ENCODE measurements around the gene AK8.

AK8 gene

DNA sequence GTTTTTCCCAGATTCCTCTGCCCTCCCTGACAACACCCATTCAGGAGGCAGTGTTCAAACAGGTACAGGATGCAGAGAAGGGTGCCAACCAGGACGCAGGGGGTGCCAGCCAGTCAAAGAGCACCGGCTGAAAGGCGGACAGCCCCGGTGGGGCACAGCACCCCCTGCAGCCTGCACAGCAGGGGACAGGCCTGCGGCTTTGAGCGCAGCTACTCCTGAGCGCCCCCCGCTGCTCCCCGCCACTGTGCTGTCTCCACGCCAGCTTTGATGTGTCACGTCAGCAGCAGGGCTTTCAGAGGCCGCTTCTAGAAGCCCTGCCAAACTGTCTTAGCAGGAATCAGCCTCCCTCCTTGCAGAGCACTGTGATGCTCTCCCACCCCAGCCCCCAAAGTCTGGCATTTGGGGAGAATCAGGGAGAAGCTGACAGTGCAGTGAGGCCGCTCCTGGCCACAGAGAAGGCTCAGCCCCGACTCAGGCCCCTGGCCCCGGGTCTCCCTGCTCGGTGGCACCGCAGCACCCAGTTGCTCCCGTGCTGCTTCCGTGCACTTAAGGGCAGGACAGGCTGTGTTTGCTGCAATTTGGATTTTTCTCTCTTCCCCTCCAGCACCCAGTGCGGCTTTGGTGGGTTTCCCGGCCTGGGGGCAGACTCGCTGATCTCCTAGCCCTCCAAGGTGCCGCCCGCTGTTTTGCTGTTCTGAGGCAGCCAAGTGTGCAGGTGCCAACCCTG, 20.3 kb downstream of the AK8 start:
- DNase-seq (ENCODE audit: low spot score), result no peak

DNA sequence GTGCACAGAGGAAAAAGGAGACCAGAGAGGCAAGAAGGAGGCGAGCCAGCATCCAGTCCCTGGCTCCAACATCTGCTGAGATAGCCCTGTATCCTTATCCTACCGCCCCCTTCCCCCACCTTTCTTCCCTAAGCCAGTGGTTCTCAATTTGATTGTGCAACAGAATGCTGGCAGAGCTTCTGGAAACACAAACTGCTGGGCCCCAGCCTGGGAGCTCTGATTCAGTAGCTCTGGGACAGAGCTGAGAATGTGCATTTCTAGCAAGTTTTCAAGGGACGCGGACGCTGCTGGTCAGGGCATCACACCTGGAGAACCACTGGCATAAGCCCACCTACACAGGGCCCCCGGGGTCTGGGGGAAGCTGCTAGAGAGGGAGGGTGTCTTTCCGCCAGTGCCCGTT, 21.1 kb downstream of the AK8 start:
- DNase-seq (ENCODE audit: low spot score), result no peak

DNA sequence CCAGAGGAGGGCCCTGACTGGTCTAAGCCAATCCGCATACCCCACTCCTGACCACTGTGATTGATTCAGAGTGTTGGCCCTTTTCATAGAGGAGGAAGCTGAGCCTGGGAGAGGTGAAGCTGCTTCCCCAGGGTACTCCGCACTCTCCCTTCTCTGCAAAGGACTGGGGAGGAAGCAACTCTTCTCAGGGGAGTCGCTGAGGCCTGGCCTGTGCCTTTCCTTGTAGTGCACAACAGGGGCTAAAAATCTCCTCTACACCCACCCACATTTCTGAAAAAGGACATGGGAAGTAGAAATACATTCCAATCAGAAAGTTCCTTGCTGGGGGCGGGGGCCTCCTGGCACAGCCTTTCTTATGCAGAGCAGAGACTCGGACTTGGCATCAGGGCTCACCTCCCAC, 22.2 kb downstream of the AK8 start:
- no peak for DNase-seq (ENCODE audit: low spot score)

DNA sequence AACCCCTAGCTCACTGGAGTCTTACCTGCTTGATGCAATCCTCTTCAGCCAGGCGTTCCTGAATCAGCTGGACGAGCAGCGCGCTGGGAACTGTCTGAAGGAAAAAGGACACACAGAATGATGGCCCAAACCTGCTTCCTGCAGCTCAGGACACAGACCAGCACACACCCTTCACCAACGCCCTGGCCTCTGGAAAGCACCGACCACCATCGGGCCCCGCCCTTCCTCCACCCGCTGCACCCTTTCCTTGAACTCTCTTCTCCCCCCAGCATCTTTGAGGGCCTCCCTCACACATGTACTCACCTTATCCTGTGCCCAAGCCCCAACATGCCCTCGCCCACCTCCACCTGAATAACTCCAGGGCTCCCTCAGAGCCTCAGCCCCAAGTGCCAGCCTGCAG, 23.3 kb downstream of the AK8 start:
- DNase-seq (ENCODE audit: low spot score), result no peak

DNA sequence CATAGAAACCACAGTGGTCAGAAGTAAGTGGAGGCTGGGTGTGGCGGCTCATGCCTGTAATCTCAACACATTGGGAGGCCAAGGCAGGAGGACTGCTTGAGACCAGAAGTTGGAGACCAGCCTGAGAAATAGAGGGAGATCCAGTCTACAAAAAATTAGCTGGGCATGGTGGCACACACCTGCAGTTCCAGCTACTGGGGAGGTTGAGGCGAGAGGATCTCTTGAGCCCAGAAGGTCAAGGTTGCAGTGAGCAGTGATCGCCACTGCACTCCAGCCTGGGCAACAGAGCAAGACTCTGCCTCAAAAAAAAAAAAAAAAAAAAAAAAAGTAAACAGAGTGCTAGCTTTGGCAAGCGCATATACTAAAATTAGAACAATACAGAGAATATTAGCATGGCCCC, 24.6 kb downstream of the AK8 start:
- DNase-seq (ENCODE audit: low spot score), result no peak

DNA sequence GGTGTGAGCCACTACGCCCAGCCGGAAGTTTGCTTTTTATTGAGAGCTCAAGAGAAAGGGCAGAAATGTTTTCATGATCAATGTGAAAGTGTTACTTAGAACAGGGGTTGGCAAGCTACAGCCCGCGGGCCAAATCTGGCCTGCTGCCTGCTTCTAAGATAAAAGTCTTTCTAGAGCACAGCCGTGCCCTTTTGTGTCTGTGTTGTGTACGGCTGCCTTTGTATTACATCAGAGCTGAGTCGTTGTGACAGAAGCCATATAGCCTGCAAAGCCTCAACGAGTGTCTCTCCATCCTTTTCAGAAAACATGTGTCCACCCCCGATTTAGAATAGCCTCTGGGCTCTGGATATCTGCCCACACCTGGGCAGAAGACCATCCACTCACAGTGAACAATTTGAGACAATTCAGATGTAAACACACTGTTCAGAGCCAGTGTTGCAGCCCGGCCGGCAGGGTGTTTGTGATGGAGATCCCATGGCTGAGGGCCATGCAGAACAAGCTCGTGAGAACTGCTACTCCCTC, 28.8 kb downstream of the AK8 start:
- no peak for DNase-seq (ENCODE audit: low spot score)

DNA sequence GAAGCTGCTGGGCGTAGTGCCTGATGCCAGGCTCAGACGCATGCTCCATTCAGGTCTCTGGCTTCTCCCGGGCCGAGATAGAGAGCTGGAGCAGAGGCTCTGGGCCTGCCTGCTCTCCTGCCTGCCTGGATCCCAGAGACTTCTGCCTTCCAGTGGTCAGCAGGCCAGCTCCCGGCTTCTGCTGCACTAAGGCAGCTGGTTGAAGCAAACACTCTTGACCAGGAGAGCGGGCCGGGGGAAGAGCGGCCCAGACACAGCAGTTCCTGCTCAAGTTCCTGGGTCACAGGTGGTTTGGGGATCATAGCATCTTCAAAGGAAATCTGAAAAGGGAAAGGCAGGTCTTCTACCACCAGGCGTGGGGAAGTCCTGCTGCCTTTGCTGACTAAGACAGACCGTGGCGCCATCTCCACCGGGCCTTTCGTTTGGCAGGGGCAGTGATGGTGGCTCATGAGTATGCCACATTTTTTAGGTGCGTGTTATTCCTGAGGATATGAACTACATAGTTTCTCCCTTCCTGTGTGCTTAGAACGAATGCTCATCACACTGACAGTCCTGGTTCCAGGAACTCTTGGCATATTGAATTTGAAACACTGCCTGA, 31.1 kb downstream of the AK8 start:
- no peak for DNase-seq (ENCODE audit: low spot score)

DNA sequence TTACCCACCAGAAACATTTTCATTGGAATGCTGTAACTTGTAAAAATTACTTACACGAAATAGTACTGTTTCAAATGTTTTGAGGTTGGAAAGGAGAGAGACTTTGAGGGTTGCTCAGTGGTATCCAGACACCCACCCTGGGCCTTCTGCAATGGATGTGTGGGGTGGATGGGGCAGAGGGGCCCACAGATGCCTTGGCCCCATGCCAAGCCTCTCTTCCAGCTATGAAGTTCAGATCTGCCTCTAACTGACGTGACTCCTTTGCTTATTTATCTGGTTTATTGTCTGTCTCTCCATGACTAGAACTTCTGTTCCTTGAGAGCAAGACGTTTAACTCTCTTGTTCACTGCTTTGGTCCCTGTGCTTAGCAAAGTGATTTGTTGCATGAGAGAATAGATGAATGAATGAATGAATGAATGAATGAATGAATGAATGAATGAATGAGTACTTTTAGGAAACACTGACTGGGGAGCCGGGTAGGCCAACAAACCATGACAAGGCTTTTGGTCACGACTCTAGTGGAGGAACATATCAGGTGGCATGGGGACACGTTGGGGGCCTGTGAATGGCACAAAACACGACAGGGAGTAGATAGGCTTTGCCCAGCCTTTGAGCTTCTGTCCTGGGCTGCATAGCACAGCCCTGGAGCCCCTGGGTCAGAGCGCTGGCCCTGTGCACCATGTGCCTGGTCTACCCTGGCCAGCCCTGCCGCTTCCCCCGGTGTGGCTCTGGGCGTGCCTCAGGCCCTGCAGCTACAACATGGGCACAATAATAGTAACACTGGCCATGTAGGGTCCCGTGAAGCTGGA, 31.8 kb downstream of the AK8 start:
- no peak for DNase-seq (ENCODE audit: low spot score)

DNA sequence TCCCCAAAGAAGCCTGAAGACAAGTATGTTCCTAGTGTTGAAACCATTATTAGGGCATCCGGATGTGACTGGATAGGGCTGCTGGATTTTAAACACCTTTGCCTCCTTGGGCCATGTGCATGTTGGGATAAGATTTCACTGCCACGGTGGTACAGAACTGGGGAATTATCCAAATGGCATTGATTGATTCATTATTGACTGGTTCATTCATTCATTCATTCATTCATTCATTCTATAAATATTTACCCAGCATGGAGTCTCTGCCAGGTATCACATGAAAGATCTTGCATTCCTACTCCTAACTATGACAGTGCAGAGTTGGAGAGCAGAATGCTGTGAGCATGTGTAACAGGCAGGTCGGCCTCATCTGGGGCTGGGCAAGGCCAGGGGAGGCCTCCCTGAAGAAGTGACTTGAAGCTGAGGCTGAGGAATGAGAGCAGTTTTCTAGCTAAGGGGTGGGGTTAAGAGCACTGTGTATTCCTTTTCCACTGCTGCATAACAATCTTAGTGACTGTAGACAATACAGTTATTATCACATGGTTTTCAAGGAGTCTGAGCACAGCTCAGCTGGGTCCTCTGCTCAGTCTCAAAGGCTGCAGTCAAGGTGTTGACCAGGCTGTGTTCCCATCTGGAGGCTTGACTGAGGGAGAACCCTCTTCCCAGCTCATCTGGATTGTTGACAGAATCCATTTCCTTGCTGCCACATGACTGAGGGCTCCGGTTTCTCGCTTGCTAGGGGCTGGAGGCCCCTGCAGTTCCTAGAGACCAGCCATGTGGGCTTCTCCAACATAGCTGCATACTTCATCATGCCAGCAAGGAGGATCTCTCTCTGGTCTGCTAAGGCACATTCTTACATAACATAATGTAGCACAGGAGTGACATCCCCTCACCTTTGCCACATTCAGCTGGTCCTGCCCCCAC, 35.7 kb downstream of the AK8 start:
- no peak for DNase-seq (ENCODE audit: low spot score)

DNA sequence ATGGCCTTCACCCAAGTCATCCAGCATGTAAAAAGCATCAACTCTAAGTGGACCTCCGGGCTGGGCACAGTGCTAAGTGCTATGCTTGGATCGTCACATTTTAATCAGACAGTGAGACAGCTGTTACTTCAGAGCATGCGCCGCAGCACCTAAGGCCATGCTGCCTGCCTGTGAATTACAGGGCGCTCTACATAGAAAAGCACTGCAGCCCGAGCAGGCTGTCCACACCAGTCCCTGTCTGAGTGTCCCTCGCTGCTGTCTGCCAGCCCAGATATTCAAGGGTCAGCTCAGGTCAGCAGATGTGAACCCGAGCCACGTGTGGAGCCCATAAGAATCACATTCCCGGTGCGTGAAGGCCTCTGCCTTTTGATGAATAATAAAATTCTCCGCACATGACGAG, 37.1 kb downstream of the AK8 start:
- no peak for DNase-seq (ENCODE audit: low spot score)

DNA sequence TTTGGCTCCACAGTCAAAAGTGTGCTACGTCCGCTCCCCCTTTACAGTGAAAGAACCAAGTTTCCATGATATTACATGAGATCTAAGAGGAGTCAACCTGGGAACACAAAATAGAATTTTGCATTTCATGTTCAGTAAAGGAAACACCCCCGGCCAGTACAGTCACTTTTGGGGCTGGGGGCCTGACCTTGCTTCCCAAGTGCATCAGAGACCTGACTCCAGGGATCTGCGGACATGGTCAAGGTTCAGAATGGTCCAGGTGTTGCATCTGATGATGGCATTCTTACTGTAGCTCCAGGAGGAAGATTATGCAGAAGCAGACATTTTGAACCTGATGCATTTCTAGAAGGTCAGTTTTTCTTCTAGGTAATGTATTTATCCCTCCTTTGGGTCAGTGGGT, 39.8 kb downstream of the AK8 start:
- DNase-seq (ENCODE audit: low spot score), result no peak

DNA sequence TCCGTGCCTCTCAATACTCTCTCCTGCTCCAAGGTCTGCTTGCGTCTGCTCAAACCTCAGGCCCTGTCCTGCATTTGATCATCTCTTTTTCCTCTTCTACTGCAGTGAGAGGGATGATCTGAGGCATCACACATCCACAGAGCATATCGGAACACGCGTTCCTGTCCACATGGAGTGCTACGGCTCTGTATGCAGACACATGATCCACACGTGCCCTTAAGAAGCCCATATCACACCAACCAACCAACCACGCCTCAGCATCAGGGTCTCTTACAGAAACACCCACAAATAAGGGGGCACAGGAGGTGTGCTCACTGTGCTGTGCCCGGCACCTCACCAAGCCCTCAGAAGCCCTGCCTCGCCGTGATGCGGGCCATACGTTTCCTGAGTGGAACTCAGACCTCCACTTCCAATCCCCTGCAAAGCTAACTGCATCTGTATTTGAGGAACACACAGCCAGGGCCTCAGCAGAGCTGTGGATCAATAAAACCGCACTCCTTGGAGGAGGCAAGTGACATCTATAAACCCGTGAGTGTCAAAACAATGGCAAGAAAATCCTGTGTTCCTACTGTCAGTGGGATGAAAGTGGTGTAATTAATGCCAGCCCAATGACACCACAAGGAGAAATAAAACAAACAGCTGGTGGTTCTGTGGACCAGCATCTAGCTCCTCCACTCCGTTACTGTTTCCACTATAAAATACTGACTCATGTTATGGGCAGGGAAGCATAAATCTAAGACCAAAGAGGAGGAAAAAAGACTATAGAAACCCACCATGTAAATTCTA, 40.4 kb downstream of the AK8 start:
- no peak for DNase-seq (ENCODE audit: low spot score)

DNA sequence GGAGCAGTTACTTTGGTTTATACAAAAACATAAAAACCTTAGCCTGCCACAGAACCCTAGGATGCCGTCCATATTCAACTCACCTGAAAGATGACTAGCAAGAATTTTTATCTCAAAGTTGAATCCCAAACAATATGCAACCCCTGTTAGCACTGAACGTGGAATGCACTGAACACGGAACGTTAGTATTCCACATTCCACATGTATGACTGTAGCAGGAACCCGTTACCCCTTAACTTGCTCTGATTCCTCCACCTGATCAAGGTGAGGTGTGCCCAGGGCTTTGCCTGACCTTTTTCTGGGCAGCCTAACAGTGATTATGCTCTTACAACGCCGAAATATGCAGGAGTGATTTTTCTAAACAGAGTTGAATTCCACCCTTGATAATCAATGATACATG, 43.7 kb downstream of the AK8 start:
- no peak for DNase-seq (ENCODE audit: low spot score)

DNA sequence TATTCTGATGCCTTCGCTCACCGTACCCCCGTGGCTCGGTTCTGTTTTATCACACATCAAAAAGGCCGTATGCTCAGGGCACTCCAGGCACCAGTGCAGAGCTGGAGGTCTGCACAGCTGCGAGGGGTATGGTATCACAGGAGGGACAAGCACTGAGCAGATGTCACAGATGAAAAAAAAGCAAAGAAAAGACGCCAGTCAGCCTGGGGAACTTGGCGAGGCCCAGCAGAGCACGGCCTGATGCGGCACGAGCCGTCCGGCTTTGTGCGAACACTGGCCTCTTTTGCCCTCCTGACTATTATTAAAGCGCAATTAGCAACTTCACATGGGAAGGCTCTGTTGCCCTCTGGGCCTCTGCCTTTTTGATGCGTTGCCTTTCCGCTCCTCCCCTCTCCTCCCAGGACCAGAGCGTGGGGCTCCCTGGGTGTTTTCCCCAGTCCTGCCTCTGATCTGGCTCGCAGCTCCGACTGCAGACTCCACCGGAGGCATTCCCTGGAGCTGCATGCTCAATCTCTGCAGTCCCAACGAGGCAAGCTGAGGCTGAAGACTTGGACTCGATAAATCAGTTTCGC, 44.4 kb downstream of the AK8 start:
- no peak for DNase-seq (ENCODE audit: low spot score)

DNA sequence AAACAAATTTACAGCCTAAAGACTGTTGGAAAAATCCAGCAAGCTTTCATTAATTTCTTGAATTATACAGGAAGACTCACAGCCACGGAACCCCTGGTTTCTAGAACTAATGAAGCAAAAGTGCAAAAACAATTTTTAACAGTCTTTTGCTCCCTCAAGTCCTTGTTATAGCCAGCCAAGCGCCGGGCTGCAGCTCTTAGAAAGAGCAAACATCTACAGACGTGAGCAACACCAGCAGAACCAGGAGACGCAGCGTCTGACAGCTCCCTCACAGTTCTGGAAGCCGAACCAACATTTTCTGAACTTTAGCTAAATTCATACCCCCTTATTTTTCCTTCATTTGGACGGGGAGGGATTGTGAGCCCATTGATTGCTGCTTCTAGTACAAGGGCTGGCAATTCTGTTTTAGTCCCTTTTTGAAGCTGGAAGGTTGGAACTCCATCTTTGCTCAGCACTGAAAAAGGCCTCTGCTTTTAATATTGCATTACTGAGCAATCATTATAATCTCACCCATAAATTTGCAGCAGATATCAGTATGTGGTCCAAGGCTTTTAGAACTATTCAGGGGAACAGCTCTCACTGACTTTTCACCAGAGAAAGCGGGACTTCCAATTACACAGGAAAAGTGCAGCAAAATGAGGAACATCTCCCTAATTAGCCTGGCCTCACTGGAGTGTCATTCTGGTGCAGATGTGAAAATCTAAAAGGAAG, 45.8 kb downstream of the AK8 start:
- DNase-seq (ENCODE audit: low spot score), result no peak

DNA sequence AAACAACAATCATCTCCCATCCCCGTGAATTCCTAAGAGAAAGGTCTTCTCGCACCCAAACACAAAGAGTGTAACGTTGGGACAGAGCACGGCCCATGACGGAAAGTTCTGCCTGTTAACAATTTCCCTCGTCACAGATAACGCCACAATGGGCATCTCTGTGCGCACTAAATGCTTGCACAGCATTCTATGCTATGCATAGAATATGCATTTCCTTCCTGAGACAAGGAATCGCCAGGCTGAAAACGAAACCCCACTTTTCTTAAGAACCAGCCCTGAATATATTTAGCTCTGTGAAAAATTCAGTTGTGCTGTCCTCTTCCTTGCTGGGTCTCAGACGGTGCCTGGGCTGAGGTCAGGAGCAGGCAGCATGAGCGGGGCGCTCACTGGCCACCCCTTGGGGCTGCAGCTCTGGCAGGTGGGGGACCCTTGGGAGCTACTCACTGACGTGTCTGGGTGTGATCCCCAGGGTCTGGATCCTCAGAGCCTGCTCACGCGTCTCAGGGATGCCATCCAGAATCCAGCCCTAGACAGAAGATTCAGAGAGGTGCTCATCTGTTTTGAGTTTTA, 49.8 kb downstream of the AK8 start:
- no peak for DNase-seq (ENCODE audit: low spot score)

DNA sequence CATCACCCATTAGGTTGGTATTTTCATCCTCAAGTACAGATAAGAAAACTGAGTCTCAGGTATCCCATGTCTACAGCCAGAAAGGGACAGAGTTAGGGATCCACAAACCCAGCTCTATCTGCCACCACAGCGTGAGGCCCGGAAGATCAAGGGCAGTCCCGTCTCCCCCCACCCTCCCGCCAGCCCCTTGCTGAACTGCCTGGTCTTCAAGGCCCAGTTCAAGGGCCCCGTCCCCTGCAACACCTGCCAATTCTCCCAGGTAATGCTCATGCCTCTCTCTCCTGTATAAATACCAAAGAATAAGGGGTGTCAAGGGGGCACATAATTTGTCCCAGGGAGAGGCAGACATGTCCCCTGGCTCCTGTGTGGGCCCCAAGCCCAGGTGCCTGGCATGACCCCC, 50.7 kb downstream of the AK8 start:
- no peak for DNase-seq (ENCODE audit: low spot score)

DNA sequence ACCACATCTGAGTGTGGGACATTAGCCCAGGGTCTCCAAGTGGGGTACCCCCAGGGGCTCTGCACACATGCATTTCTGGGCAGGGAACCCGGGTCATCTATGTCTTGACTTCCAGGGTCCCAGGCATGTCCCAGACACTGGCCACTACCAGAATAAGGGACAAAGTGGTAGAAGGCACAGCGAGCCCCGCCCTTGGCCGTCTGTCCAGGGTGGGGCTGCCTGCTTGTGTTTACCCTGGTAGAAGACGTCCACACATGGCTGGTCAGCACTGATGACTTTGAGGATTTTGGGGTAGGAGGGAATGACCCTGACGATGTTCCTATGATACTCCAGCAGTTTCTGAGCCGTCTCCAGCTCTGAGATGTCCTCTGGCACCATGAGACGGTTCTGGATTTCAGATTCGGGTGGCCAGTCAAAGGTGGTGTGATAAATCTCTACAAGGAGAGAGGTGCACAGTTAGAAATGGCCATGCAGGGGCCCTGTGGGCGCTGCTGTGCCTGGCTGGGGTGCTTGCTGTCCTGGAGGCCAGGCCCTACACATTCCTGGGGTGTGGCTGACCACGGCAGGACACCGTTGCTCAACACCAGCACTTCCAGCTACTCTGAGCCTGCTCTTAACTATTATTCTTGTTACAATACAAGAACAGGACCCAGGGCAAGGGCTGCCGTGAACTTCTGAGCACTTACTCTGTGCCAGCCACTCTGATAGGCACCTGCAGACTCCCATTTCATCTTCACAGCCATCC, 51.3 kb downstream of the AK8 start:
- DNase-seq (ENCODE audit: low spot score), result no peak

DNA sequence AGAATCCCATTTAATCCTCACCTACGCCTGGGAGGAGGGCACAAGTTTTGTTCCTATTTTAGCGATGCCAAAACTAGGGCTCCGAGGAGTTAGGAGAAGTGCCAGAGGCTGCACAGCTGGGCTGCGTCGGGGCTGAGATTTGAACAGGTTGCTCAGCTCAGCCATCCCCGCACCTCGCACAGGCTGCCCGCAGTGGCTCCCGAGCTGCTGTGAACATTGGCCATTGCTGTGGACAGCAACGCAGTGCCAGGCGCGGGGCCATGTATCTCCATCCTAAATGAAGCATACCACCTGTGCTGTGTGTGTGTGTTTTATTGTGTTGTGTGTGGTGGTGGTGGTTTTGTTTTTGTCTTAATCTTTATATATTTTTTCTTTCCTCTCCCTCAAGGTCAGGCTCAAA, 52.0 kb downstream of the AK8 start:
- DNase-seq (ENCODE audit: low spot score), result no peak

All from CD4-positive, alpha-beta T cell treated with Interleukin-15 for 4 hours (primary cell).